NCI-H1930 (cell line): ENCODE results near the gene SPARC.
"Not testable (repeated sequence)": the region's sequence is repeated elsewhere in the genome, so short reads cannot be mapped to it uniquely, and the experiment has no call there.

Experiments
- DNase-seq, 2 experiments: peaks; one replicate each; lab custom pipeline; 2025; lab: John Stamatoyannopoulos, UW

Gene SPARC, protein sequence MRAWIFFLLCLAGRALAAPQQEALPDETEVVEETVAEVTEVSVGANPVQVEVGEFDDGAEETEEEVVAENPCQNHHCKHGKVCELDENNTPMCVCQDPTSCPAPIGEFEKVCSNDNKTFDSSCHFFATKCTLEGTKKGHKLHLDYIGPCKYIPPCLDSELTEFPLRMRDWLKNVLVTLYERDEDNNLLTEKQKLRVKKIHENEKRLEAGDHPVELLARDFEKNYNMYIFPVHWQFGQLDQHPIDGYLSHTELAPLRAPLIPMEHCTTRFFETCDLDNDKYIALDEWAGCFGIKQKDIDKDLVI

DNA sequence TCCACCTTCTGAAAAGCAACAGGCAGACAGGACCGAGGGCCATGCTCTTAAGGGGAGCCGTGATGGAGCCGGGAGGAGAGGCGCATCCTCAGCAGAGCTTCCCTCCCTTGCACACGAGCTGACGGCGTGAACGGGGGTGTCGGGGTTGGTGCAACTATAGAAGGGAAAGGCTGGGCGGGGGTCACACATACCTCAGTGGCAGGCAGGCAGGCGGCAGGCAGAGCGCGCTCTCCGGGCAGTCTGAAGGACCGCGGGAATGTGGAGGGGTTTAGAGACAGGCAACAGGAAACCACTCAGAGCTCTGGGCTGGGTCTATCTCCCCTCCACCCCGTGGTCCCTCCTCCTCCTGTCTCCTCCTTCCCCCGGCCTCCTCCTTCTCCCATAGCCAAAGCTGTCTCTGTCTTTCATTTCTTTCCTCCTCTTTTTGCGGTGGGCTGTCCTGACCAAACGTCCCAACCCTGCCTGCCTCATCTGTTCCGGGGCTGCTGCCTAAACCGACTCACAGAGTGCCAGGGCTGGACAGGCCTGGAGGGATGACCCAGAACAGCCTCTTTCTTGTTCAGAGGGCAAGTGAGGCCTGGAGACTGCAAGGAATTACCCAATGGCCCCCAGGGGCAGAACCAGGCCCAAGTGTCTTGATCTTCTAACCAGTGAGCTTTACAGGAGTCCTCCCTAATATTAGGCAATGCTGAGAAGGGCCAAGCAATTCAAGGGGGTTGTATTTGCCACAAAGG is at the start of gene SPARC:
TSS of gene SPARC (minus strand) at position 242 of the 734 bp plus-strand sequence. CDS start 10,727 bp downstream, outside the sequence.
- DNase-seq: no peak

DNA sequence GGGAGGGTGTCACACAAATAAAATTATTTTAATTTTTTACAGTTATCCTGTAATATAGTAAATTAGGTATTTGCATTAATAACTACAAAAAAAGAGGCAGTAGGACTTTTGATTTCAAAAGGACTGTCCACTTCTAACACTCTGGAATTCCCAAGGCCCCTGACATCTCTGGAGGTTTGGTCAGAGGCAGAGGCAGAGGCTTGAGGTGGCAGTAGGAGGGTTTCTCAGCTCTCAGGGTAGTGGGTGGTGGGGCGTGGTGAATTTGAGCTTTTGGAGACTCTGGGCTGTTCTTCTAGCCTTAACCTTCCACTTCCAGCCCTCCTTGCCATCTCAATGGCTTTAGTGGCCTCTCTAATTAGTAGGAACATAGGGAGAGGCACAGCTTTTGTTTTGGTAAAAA is 48.9 kb upstream of the SPARC start:
- no peak for DNase-seq

DNA sequence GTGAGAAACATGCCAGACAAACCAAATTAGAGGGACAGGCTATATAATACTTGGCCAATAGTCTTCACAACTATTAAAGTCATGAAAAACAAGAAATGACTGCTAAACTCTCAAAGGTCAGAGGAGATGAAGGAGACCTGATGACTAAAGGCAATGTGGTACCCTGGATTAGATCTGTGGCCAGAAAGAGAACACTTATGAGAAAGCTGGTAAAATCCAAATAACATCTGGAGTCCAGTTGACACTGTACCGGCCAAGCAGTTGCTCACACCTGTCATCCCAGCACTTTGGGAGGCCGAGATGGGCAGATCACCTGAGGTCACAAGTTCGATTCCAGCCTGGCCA is 47.3 kb upstream of the SPARC start:
- no peak for DNase-seq

DNA sequence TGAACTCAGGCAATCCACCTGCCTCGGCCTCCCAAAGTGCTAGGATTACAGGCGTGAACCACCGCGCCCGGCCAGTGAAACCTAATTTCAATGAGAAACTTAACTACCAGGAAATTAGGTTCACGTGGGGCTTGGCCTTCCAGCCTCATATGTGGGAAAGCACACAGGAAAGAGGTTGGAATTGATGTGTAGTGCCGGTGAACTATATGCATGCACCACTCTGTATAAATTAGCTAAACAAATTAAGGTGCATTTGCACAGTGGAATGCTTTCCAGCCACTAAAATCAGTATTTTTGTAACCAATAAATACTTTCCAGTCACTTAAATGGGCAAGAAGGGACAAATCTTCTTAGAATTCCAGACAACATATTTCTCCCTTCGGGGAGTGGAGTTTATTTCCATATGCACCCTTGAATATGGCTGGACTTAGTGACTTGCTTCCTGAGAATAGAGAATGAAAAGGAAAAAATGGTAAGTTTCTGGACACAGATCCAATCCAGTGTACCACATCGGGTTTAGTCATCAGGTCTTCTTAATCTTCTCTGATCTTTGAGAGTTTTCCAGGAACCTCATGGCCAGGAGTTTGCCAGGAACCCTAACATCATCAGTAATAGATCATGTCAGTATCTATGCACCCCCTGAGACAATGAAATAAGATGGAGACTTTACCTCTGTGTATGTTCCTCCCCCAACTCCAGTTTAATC is 46.8 kb upstream of the SPARC start:
- DNase-seq: no peak

DNA sequence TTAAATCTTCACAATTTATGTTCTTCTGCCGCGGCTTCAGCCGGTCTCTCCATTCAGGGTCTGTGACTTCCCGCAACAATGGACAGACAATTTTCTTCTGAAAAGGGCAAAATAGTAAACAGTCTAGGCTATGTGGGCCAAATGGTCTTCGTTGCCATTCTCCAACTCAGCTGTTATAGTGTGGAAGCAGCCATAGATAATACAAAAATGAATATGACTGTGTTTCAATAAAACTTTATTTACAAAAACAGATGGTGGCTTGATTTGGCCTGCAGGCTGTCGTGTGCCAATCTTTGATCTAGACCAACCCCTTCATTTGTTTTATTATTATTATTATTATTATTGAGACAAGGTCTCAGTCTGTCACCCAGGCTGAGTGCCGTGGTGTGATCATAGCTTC is 43.7 kb upstream of the SPARC start:
- DNase-seq: no peak

DNA sequence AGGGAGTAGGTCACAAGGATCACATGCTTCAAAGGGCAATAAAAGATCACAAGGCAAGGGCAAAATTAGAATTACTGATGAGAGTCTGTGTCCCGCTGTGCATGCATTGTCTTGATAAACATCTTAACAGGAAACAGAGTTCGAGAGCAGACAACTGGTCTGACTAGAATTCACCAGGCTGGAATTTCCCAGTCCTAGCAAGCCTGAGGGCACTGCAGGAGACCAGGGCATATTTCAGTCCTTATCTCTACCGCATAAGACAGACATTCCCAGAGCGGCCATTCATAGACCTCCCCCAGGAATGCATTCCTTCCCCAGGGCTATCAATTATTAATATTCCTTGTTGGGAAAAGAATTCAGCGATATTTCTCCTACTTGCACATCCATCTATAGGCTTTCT is 42.9 kb upstream of the SPARC start:
- DNase-seq: not testable (repeated sequence)

DNA sequence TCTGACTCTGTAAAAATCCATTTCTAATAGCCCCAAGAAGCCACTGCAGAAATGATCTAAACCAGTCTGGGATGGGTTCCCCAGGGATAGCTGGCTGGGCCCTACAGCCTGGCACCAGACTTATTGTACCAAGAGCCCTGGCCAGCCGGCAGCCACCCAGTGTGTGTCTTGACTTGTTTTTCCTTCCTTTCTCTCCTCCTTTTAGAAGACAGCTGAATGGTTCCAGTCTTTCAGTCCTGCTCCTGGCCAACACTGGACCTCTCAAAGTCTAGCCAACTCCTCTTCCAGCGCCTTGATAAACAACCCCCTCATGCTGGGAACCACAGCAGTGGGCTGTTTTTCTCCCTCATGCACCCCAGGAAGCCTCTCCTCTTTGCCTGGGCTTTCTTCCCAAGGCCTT is 37.6 kb upstream of the SPARC start:
- DNase-seq: no peak

DNA sequence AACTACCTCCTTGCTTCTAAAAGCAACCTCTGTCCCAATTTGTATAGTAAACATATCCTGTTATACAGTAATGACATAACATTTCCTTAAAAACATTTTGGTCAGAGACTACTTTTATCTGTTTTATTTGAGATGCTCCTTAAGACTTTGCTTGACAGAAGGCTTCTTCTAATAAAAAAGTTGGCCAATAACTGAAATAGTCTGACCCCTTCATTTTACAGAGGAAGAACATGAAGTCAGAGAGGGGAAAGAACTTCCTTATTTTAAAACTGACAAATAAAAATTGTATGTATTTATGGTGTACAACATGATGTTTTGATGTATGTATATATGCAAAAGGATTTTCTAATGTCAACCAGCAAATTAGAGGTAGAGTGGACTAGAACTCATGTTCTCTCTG is 35.8 kb upstream of the SPARC start:
- DNase-seq: no peak

DNA sequence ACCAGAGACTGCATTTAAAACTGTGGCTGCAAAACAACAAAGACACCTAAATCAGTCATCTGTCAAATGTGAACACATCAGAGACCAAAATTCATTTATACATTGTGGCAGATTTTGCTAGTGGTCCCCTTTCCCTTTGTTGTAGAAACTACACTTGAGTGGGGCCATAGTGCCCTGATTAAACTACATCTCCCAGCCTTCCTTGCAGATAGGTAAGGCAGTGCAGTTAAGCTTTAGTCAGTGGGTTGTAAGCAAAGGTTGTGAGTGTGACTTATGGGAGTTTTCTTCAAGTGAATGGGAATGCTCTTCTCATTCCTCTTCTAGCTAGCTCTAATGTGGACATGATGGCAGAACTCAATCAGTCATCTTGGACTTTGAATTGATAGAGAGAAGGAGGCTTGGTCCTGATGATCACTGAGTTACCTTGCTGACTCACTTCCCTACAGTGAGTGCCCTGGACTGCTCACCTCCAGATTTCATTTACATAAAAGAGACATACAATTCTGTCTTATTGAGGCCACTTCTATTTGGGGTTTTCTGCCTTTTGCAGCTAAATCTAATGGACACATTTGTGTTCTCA is 35.2 kb upstream of the SPARC start:
- no peak for DNase-seq

DNA sequence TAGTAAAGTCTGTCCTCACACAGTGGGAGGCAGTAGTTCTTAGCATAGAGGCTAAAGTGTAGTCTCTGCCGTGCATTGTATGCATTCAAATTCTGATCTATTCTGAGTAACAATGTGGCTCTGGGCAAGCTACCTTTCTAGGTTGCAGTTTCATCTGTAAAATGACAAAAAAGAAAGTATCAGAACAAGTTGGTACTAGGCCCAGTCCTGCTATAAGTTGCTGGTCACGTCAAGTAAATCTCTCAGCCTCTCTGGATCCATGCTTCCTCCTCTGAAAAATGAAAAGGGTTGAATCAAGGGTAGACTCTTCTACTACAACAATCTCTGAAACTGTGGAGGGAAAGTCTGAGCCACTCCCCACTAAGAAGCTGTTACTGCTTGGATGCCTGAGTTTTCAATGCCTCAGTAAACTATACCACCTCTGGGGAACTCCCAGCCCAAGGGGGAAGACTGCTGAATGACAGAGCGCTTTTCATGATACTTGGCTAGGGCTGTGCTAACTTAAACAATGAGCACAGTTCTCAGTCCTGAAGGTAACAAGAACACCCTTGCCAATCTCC is 34.5 kb upstream of the SPARC start:
- no peak for DNase-seq

DNA sequence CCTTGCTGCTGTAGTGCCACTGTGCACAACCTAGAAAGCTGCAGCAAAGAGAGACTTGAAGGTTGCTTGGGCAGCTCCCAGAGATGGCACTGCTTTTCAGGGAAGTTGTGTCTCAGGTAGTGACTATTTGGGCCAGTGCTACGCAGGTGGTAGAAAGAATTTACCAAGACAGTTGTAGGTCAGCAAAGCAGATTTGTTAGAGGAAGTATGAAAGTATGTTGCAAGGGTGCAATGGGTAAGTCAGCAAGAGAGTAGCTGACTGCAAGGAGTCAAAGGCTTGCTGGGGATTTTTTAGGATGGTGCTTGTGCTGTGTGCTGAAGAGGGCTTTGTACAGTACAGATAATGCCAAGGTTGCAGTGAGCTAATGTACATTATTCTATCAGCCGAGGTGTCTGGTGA is 33.5 kb upstream of the SPARC start:
- DNase-seq: no peak

DNA sequence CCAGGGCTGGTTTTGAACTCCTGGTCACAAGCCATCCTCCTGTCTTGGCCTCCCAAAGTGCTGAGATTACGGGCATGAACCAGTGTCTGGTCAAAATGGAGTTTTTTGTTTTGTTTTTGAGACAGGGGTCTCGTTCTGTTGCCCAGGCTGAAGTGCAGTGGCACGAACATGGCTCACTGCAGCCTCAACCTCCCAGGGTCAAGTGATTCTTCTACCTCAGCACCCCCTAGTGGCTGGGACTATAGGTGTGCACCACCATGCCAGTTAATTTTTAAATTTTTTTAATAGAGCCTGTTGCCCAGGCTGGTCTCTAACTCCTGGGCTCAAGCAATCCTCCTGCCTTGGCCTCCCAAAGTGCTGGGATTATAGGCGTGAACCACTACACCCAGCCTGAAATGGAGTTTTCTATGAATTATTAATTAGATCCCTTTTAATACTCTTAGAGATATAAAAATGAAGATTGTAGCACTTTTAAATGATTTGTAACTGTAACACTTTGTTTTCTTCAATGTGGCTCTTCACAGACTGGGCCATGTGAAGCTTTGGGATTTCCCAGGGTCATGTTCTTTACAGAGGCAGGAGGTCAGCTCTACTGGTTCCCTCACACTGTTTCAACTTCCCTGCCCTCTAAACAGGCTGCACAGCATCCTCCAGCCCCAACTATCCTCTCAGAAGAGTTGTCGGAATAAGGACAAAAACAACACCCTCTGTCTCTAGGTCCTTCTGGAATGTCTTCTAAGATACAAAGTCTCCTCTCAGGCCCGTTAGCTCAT is 32.7 kb upstream of the SPARC start:
- DNase-seq: no peak

DNA sequence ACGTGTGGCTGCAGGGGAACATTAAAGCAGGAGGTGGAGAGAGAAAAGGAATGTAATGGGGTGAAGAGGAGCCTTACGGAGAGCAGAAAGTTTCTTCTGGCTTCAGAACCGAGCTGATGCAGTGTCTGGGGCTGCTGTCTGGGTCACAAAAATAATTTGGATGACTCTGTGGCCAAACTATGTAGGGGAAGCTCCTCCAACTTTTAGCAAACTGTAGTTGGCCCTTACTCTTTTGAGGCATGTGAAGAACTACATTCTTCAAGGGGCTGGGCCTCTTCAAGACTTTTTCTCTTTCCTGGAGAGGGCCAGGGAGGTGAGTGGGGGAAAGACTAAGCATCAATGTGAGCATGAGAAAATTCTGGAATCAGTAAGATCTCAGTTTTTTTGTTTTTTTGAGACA is 31.9 kb upstream of the SPARC start:
- DNase-seq: no peak

DNA sequence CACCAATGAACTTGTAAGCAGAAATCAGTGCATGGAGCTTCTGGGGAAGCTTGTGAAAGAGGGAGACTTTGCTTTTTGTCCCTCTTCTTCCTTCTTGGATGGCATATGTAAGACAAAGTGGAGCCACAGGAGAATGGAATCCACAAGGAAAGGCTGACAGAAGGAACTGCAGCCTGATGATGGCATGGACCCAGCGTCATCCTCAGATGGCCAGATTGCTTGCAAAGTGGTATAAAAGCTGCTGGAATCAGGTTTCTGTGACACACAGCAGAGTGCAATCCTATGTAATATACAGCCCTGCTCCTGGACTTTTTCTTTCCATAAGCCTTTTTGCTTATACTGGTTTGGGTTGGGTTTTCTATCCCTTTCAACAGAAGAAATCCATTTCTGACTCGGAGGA is 31.4 kb upstream of the SPARC start:
- DNase-seq: no peak

DNA sequence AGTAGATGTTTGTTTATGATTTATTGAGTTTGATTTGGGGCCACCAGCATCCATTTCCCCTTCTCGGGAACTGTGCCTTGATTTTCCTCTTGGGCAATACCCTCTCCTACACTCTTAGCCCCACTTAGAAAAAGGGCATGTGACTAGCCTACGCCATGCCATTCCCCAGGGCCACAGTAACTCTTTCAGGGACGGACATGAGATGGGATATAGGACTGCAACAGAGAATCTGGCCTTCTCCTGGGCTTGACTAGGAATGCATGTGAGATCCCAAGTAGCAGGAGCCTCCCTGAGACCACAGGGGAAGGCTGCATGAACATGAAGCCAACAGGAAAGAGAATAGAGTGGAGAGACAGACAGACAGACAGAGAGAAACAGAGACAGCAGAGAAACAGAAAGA is 30.7 kb upstream of the SPARC start:
- DNase-seq: no peak

DNA sequence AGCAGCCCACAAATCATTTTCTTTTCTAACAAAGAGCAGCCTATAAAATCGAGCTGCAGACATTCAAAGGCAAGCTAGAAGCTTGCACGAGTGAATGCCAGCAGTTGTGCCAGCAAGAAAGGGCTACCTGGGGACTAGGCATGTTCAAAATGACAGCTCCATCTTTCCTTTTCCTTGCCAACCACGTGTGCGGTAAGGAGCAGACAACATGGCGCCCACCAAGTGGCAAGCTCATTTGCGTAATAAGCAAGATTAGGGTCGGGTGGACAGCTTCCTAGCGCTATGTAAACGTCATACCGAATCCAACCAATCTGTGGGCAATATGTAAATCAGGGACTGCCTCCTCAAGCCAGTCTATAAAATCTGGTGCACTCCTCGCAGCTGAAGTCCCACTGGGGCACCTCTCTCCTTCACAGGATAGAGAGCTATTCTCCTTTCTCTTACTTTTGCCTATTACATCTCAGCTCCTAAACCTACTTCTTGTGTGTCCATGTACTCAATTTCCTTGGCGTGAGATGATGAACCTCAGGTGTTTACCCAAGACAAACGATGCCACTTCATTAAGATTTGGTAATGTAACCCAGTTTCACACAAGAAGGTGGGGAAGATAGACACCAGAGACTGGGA is 22.5 kb upstream of the SPARC start:
- no peak for DNase-seq

DNA sequence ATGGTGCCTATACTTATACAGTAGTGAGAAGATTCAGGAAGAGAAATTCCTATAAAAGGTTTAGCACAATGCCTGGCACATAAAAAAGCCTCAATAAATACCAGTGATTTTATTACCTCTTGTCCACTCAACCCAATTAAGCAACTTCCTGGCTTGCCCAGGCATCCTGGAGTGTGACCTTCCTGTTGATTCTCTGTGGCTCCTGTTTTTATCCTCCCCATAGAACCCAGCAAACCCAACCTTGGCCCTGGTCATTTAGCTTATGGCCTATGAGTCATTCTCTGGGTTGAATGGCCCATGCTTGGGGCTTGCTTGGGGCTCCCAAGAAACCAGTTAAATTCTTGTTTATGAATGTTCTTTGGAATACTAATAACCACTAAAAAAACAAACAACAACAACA is 21.4 kb upstream of the SPARC start:
- DNase-seq: no peak

DNA sequence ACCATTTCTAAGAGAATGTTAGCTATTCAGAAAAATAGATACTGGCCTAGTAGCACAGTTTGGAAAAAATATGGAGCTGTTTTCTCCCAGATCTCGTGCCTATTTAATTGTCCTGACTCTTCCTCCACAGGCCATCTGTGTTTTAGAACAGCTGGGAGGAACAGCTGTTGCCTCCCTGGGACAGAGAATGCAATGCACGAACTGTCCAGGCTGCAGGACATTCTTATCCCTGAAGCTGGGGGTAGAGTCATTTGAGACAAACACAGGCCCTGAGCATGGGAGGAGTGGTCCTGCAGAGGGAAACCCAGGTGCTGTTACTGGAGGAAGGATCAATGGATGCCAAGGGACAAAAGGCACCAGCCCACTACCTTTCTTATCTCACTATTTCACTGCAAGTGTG is 20.9 kb upstream of the SPARC start:
- no peak for DNase-seq

DNA sequence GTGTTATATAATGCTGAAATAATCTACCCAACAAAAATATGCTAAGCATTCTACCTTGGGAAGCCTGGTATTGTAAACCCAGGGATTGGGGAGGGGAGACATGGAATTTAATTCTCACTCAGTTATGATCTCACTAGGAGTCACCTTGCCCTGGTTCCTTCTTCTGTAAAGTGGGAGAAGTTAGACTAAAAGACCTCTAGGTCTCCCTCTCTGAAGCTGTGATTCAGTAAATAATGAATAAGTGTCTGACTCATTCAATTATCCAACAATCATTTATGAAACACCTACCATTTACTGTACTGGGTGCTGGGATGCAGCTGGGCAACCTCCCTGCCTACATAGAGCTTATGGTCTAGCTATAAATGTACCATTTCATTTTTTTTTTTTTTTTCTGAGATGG is 20.2 kb upstream of the SPARC start:
- no peak for DNase-seq

DNA sequence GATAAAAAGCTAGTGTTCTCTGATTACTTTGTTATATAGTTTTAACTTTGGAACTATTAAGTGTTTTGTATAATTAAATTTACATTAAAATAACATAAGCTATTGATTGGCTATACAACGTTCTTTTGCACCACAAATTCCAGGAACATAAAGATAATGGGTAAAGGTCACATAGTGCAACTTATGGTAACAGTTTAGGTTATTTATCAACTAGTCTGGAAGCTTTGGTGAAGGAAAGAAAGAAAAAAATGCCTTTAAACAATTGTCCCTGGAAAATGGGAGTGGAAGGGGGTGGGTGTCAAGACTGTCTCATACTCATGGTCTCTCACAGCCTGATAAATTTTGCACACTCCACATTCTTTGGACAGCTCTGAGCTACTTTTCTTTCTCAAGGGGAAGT is 17.1 kb upstream of the SPARC start:
- no peak for DNase-seq

DNA sequence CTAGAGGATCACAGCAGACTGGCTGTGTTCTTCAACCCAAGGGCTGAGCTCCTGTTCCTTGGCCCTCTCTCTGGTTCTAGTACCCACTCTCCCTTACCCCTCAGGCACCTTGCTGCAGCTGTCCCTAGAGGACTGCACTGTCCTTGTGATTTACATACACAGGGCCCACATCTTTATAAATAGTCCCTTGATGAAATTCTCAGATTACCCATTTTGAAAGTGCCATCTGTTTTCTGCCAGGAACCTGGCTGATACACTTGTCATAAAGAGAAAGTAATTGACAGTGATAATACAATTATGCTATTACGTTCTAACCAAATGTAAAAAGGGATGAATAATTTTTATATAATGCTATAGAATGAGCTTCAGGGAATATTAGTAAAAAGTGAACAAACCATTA is 16.5 kb upstream of the SPARC start:
- no peak for DNase-seq
